GM18867 (cell line): ENCODE data around the gene TMCC2.
"Not testable (repeated sequence)": the region's sequence is repeated elsewhere in the genome, so short reads cannot be mapped to it uniquely, and the experiment has no call there.

Source experiments
- ATAC-seq: cut with Tn5 transposase; IDR thresholded peaks from one replicate; pipeline ENCODE4 v1.9.1; 2021; ENCODE audit warnings: mild to moderate bottlenecking, moderate library complexity; ENCODE audit not compliant: unreplicated experiment

TMCC2 gene

DNA sequence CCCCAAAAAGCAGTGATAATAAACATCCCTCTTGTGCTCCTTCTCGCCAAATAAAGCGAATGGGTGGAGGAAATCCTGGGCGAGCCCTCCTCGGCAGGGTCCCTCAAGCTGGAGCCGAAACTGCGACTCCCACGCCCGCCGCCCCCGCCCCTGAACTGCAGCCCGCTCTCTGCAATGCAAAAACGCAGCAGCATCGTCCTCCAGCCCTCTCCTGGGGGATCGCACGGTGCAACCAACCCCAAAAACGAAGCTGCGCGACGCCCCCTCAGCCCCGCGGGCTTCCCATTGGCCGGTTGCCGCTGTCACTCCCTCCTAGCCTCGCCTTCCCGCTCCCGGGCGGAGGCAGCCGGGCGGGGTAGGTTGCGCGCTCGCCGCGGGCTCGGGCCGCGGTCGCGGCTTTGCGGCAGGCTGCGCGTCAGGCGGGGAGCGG lies at the start of gene TMCC2:
TMCC2 (plus strand) TSS at position 363 of the 430 bp plus-strand sequence. CDS start 619 bp downstream, outside the sequence.
- peak; percentile 80 for ATAC-seq

GRCh38 chr1:205179842-205180241 lies 47.9 kb upstream of the TMCC2 start:
- no peak for ATAC-seq

GRCh38 chr1:205180331-205180730 lies 47.4 kb upstream of the TMCC2 start:
- not testable (repeated sequence) for ATAC-seq

DNA sequence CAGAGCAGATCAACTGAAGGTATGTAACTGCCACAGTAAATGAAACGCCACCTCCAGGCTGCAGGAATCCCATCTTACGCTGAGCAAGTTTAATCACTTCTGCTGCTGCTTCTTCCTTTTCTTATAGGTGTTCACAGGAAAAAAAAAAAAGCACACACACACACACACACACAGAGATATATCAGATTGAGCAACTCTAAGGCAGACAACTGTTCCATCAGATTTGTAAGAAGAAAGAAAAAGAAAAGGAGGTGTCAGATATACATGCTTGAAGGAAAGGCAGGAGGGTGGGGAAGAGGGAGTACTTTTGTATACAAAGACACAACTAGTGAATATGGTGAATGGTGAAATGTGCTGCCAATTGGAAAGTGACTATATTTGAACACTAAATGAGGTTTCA lies 44.8 kb upstream of the TMCC2 start:
- ATAC-seq, result no peak

GRCh38 chr1:205183676-205184335 lies 43.9 kb upstream of the TMCC2 start:
- ATAC-seq, result no peak

- ATAC-seq, result no peak
Measured at GRCh38 chr1:205186191-205186590, 41.6 kb upstream of the TMCC2 start.

- ATAC-seq, result no peak
Measured at GRCh38 chr1:205187420-205187819, 40.3 kb upstream of the TMCC2 start.

GRCh38 chr1:205188098-205188497 lies 39.6 kb upstream of the TMCC2 start:
- no peak for ATAC-seq

DNA sequence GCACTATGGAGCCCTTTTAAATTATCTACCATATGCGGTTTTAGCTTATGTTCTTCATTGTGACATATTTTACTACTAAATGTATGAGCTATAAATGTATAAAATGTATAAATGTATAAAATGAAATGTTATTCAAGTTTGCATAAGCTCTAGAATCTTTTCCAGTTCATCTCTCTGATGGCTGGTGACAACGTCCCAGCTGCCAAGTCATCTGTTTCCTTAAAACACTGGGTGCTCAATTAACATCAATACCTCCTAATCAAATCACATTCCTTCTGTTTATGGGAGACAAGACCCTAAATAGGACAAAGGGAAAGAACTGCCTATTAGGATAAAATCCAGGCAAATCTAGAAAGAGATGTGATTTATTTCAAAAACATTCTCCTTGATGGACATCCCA lies 39.1 kb upstream of the TMCC2 start:
- no peak for ATAC-seq

GRCh38 chr1:205189131-205189530 lies 38.6 kb upstream of the TMCC2 start:
- ATAC-seq, result no peak

DNA sequence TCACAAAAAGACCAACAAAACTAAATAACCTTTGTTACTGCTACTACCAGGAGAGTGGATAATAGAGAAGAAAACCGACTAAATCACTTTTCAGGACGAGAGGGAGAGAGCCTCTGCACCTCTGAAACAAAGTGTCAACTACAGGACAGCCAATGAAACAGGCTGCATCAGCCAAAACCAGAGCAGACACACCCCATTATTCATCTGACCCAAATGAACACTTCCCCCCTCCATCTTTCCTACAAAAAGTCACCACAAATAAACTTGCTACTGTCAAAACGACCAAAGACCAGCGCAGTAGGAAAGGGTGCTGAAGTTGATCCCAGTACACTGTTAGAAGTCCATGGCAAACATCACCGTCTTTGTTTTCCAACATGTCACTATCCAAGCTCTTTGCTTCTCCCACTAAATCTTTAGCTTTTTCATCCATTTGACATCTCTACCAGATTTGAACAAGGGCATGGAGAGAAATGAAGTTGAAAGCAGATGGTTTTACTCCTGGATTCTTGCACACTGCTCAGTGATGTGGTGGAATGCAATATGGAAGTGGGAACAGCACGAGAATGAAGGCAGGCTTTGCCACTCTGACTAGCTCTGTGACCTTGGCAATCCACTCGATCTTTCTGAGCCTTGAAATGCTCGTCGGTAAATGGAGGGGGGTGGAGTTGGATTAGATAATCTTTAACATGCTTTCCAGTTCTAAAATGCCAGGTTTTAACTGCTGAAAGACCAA lies 36.7 kb upstream of the TMCC2 start:
- ATAC-seq, result no peak

DNA sequence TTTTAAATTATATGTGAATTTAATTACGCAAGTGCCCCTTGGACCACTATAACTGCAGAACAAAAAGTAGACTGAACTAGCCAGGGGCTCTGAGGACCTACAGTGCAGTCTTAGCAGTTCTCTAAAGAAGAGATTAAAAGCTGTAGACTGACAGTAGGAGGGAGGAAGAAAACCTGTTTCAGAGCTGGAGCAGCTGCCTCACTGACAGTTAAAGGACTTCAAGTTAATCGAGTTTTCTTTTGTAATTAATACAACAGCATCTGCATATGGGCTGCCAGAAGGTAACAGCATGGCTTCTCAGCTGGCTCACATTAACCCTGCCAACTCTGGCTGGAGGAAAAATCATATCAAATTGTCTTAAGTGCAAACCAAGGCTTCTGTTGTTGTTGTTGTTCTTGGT lies 36.1 kb upstream of the TMCC2 start:
- no peak for ATAC-seq

GRCh38 chr1:205192287-205192686 lies 35.5 kb upstream of the TMCC2 start:
- ATAC-seq, result no peak

GRCh38 chr1:205199090-205199930 lies 28.4 kb upstream of the TMCC2 start:
- ATAC-seq, result no peak

GRCh38 chr1:205199931-205200299 lies 27.8 kb upstream of the TMCC2 start:
- no peak for ATAC-seq

- no peak for ATAC-seq
Measured at GRCh38 chr1:205204552-205204951, 23.2 kb upstream of the TMCC2 start.

DNA sequence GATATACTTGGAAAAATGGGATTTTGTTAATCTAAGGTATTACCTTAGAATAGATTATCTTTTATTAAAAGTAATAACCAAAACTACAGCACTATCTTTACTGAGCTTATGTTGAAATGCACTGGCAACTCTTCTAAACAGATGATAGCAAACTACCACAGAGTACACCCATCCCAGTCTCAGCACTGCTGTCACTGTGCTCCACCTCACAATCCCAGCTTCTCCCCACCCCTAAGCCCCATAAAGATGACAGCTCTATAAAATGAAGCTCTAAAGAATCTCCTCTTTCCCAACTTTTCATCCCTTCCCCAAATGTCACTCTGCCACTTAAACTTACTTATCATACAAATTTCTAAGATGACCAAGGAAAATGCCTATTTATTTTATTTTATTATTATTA lies 22.7 kb upstream of the TMCC2 start:
- ATAC-seq, result no peak

DNA sequence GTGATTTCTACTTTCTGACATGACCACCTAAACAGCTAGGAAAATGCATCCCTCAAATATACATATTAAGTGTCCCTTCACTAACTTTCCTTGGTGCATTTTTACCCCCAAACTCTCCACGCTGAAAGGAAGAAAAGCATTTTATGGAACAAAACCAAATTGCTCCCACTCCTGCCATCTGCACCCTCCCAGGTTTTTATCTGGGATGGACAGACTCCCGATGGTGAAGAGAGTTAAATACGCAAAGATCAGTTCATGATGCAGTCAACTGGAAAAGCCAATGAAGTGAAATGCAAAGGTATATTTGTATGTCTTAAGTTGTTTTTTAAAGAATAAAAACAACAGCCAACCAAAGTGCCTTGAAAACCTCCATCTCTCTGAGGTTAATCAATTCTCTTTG lies 18.9 kb upstream of the TMCC2 start:
- no peak for ATAC-seq

DNA sequence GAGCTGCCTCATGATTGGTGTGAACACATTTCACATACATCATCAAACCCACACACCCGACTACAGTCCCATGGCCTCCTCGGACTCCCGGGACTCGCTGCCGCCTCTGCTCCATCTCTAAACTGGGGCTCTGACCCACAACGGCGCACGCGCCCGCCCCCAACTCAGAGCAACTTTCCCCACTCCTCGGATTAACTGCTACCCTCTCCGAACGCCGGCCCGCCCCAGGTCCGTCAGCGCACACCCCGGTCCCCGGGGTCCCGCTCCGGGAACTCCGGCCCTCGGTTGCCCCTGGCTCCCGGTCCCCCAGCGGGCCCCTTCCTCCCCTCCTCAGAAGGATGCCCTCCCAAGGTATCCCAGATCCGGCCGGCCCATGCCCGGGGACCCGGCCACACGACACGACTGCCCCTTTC lies 17.0 kb upstream of the TMCC2 start:
- ATAC-seq, result no peak

- ATAC-seq, result peak; percentile 85
Measured at GRCh38 chr1:205211169-205211838, 16.4 kb upstream of the TMCC2 start, which contains the start of gene DSTYK. Gene DSTYK (minus strand): TSS chr1:205211702. CDS start chr1:205211535, 167 bp downstream.
